Brain microvascular endothelial cell (primary cell): ENCODE data around the gene REPIN1.

ENCODE experiments used
- DNase-seq: peaks from one replicate; pipeline ENCODE4 v3.0.0-alpha.2; 2020
- H3K27ac ChIP-seq: fragments of 250-450 bp; sonication (Bioruptor Pico); 2 replicates; pipeline ENCODE4 v1.5.1; 2020; ENCODE audit warnings: mild to moderate bottlenecking, moderate library complexity
- H3K27me3 ChIP-seq: fragments of 250-450 bp; sonication (Bioruptor Pico); replicated peaks from 2 replicates; pipeline ENCODE4 v1.5.1; 2020; ENCODE audit warnings: mild to moderate bottlenecking
- H3K36me3 ChIP-seq: fragments of 250-450 bp; sonication (Bioruptor Pico); replicated peaks from 2 replicates; pipeline ENCODE4 v1.5.1; 2020; ENCODE audit warnings: mild to moderate bottlenecking
- H3K4me3 ChIP-seq: 2 replicates; pipeline ENCODE4 v1.5.1; 2011; ENCODE audit warnings: low read depth, mild to moderate bottlenecking, control low read depth, low read length, moderate library complexity
- in situ Hi-C: cut with HindIII; loops from 2 replicates; pipeline ENCODE4 v1.10.0; 2017; ENCODE audit warnings: low sequenced_read_pairs, low pct_ligation_motif_present
- TF ChIP-seq, protein P1 (sequence below): IDR thresholded peaks from 2 replicates; pipeline ENCODE4 v1.5.1; 2011; ENCODE audit warnings: low read depth, mild to moderate bottlenecking, moderate library complexity, low read length, control low read depth, inconsistent platforms; ENCODE audit errors: missing control alignments

Gene REPIN1

DNA sequence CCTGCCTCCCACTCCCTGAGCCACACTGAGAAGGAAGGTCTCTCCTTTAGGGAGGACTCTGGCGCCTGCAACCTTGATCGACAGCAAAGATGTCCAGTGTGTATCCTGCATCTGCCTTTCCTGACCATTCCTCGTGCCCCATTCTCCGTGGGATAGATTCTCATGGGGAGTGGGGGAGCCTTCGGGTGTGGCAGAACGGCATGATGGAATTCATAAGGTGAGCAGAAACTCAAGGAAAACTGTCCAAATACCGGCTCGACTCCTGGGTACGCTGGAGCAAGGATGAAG, 26.6 kb upstream of the REPIN1 start:
- Histone ChIP-seq H3K36me3 (no peaks in the 10 kb centered on the region), H3K27ac (no peak overlapping the region), H3K27me3 (peaks cover 36% of the 10 kb centered on the region), H3K4me3 (no peak overlapping the region)
- TF ChIP-seq, protein P1, sequence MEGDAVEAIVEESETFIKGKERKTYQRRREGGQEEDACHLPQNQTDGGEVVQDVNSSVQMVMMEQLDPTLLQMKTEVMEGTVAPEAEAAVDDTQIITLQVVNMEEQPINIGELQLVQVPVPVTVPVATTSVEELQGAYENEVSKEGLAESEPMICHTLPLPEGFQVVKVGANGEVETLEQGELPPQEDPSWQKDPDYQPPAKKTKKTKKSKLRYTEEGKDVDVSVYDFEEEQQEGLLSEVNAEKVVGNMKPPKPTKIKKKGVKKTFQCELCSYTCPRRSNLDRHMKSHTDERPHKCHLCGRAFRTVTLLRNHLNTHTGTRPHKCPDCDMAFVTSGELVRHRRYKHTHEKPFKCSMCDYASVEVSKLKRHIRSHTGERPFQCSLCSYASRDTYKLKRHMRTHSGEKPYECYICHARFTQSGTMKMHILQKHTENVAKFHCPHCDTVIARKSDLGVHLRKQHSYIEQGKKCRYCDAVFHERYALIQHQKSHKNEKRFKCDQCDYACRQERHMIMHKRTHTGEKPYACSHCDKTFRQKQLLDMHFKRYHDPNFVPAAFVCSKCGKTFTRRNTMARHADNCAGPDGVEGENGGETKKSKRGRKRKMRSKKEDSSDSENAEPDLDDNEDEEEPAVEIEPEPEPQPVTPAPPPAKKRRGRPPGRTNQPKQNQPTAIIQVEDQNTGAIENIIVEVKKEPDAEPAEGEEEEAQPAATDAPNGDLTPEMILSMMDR: no peak
- DNase-seq: no peak
- in situ Hi-C loops: no loop called here

DNA sequence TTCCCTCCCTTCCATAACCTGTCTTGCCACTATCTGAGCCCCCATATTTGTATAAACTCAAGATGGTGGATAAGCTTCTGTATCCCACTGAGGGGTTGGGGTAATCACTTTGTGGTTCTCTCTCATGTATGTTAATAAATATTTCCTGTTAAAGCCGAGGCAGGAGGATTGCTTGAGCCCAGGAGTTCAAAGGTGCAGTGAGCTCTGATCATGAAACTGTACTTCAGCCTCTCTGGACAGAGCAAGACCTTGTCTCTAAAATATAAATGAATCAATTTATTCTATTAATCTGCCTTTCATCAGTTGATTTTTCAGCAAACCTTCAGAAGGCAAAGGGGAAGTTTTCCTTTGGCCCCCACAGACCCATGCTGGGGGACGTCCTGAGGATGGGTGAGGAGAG, 25.4 kb upstream of the REPIN1 start:
- TF ChIP-seq, protein P1: no peak
- peaks cover 36% of the 10 kb centered on the region for H3K27me3 ChIP-seq
- no peak for DNase-seq
- H3K36me3 ChIP-seq: no peaks in the 10 kb centered on the region
- in situ Hi-C loops: no loop called here
- no peak overlapping the region for H3K4me3 ChIP-seq
- no peak overlapping the region for H3K27ac ChIP-seq

DNA sequence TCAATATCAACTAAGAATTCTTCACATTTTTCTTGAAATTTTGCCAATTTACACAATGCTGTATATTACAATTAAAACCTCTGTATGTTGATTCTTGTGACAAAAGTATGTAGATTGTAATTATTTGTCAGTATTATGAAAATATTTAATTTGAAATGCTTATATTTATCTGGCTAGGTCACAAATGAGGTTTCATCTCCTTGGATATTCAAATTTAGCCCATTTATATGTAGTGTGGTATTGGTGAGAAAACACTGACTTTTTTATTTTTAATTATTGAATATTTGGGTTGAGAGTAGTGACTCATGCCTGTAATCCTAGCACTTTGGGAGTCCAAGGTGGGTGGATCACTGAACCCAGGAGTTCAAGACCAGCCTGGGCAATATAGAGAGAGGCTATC, 24.3 kb upstream of the REPIN1 start:
- no peak overlapping the region for H3K4me3 ChIP-seq
- no peak for DNase-seq
- no peaks in the 10 kb centered on the region for H3K36me3 ChIP-seq
- TF ChIP-seq, protein P1: no peak
- in situ Hi-C loops: no loop called here
- H3K27ac ChIP-seq: no peak overlapping the region
- H3K27me3 ChIP-seq: peaks cover 33% of the 10 kb centered on the region

DNA sequence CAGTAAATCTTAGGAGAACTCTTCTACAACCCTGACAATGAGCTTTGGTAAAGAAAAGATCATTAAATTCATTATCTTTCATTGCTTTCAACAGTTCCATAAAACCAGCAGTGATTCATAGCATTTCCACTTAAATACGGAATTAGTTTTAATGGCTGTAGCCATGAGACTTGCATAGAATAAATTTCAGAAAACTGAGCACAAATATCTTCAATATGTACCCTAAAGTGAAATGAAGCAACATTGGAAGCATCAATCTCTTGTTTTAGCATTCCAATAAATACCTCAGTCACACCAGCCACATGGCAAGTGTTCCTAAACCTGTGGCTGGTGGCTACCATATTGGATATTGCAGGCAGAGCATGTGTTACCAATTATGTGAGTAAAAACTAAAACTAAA, 23.6 kb upstream of the REPIN1 start:
- in situ Hi-C loops: no loop called here
- no peak overlapping the region for H3K27ac ChIP-seq
- TF ChIP-seq, protein P1: no peak
- H3K36me3 ChIP-seq: no peaks in the 10 kb centered on the region
- no peak overlapping the region for H3K4me3 ChIP-seq
- H3K27me3 ChIP-seq: peaks cover 27% of the 10 kb centered on the region
- DNase-seq: no peak

DNA sequence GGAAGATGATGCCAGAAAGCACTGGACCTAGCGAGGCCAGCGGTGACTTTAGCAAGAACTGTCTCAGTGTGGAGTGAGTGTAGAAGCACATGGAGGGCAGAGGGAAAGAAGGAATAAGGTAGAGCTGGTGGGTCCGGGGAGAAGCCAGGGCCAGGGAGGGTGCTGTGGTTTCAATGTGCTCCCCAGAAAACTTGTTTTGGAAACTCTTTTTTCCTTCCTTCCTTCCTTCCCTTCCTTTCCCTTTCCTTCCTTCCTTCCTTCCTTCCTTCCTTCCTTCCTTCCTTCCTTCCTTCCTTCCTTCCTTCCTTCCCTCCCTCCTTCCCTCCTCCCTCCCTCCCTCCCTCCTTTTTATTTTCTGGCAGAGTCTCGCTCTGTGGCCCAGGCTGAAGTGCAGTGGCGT, 21.7 kb upstream of the REPIN1 start:
- in situ Hi-C loops: no loop called here
- H3K36me3 ChIP-seq: no peaks in the 10 kb centered on the region
- no peak for DNase-seq
- H3K27ac ChIP-seq: no peak overlapping the region
- TF ChIP-seq, protein P1: no peak
- H3K27me3 ChIP-seq: peaks cover 11% of the 10 kb centered on the region
- no peak overlapping the region for H3K4me3 ChIP-seq

DNA sequence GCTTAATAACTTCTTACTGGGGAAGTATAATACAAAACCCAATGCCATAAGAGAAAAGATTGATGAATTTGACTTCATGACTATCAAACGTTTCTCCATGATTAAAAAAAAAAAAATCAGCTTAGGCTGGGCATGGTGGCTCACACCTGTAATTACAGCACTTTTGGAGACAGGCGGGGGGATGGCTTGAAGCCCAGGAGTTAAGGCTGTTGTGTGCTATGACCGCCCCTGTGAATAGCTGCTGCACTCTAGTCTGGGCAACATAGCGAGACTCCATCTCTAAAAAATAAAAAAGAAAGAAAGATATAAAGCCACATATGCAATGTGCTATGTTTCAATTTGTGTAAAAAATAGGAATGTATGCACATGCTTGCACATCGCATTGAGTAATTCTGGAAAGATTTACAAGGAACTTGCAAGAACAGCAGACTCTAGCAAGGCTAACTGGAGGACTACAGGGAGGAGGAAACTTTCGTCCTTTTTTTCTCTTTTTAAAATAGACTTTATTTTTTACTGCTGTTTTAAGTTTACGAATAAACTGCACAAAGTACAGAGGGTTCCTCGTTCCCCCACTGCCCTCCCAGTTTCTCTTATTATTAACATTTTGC, 16.9 kb upstream of the REPIN1 start:
- in situ Hi-C loops: no loop called here
- TF ChIP-seq, protein P1: no peak
- Histone ChIP-seq H3K27me3 (no peaks in the 10 kb centered on the region), H3K36me3 (no peaks in the 10 kb centered on the region), H3K4me3 (no peak overlapping the region), H3K27ac (no peak overlapping the region)
- no peak for DNase-seq
